HepG2 (cell line): ENCODE results near the gene FIBCD1. TPM values are rescaled to one million over a fixed set of nuclear protein-coding genes. Genes with fewer than 3 reads are reported as not detected.

Experiments used
- ATAC-seq: fragments of 200-7000 bp; cut with Tn5 transposase; 3 replicates; pipeline ENCODE4 v1.9.1; 2020; ENCODE audit warnings: mild to moderate bottlenecking, moderate library complexity
- BruUV-seq: library from RNA; stranded (reverse); fragments of 400-500 nt; replicated peaks from 2 replicates; lab custom pipeline; 2021; lab: Mats Ljungman, UMichigan
- CTCF ChIA-PET: fragments of 300-600 bp; formaldehyde crosslinking; extraction: SDS; loops from one replicate; lab custom pipeline; 2021; ENCODE audit warnings: low total read pairs, inconsistent platforms, low intra/inter-chr PET ratio; lab: Yijun Ruan, JAX
- POLR2A ChIA-PET: fragments of 350-600 bp; sonication (Branson Sonifier 250); formaldehyde crosslinking; loops from one replicate; lab custom pipeline; 2020; ENCODE audit warnings: antibody characterized with exemption, inconsistent platforms; lab: Yijun Ruan, JAX
- DNase-seq: peaks from one replicate; pipeline ENCODE4 v3.0.0-alpha.2; 2015; ENCODE audit warnings: low spot score
- FAIRE-seq: peaks from 3 replicates; lab custom pipeline; 2011; peaks lifted over from hg19 to GRCh38; lab: Jason Lieb, UNC
- H2AFZ ChIP-seq: one replicate; pipeline ENCODE4 v1.6.1; 2011; ENCODE audit warnings: low read length, inconsistent platforms
- H3K27ac ChIP-seq: fragments of 300-600 bp; 3 replicates; pipeline ENCODE4 v1.8.0; 2011; ENCODE audit warnings: mixed run types, mild to moderate bottlenecking, mixed read lengths, low read length, inconsistent platforms; ENCODE audit not compliant: insufficient read depth; ENCODE audit errors: extremely low read length
- H3K27me3 ChIP-seq, 2 experiments: fragments of 200-600 bp in 1 of 2; 2 replicates in 1 of 2; 3 replicates in 1 of 2; pipeline versions ENCODE4 v1.6.0 to v1.8.0; 2011; ENCODE audit warnings: low read length in 2 of 2, mild to moderate bottlenecking in 2 of 2, moderate library complexity in 2 of 2, inconsistent platforms in 1 of 2; ENCODE audit not compliant: insufficient read depth in 2 of 2, control insufficient read depth in 1 of 2
- H3K36me3 ChIP-seq, 2 experiments: fragments of 200-600 bp in 1 of 2; replicated peaks in 1 of 2; 2 replicates in 1 of 2; 3 replicates in 1 of 2; pipeline versions ENCODE4 v1.5.1 to v1.8.0; 2011; ENCODE audit warnings: low read length in 2 of 2, inconsistent platforms in 1 of 2; ENCODE audit not compliant: insufficient read depth in 2 of 2, control insufficient read depth in 1 of 2
- H3K4me1 ChIP-seq: 2 replicates; pipeline ENCODE4 v1.5.1; 2012; ENCODE audit warnings: low read length, inconsistent platforms; ENCODE audit not compliant: insufficient read depth
- H3K4me2 ChIP-seq: 2 replicates; pipeline ENCODE4 v1.6.0; 2011; ENCODE audit warnings: low read depth, low read length, inconsistent platforms
- H3K4me3 ChIP-seq, 3 experiments: fragments of 200-600 bp in 1 of 3; sonication (generic), shearing (Covaris generic) in 1 of 3; replicated peaks in 1 of 3; 2 replicates each; pipeline ENCODE4 v1.5.1; 2011 to 2016; ENCODE audit warnings: low read length in 3 of 3, inconsistent platforms in 2 of 3, low read depth in 2 of 3, mild to moderate bottlenecking in 2 of 3, control low read depth in 1 of 3, mixed read lengths in 1 of 3; ENCODE audit not compliant: insufficient read depth in 1 of 3
- H3K79me2 ChIP-seq: one replicate; pipeline ENCODE4 v1.6.1; 2011; ENCODE audit warnings: low read length, inconsistent platforms; ENCODE audit not compliant: insufficient read depth
- H3K9ac ChIP-seq: 2 replicates; pipeline ENCODE4 v1.6.0; 2011; ENCODE audit warnings: mild to moderate bottlenecking, low read depth, low read length, inconsistent platforms; ENCODE audit not compliant: insufficient read depth
- H3K9me3 ChIP-seq: 2 replicates; pipeline ENCODE4 v1.5.1; 2012; ENCODE audit warnings: mild to moderate bottlenecking, low read length
- H4K20me1 ChIP-seq: 2 replicates; pipeline ENCODE4 v1.6.0; 2011; ENCODE audit warnings: inconsistent platforms, mild to moderate bottlenecking, low read length, moderate library complexity; ENCODE audit not compliant: insufficient read depth
- ESRRA ChIP-seq: sonication (generic); formaldehyde crosslinking; IDR thresholded peaks from 2 replicates; pipeline ENCODE4 v1.5.1; 2020; ENCODE audit warnings: mild to moderate bottlenecking, low read depth, missing genetic modification reagents
- HNRNPLL ChIP-seq: fragments of 200-400 bp; formaldehyde crosslinking; IDR thresholded peaks from 2 replicates; pipeline ENCODE4 v1.6.1; 2017; ENCODE audit warnings: mild to moderate bottlenecking, low read depth, low read length; ENCODE audit not compliant: poor library complexity, severe bottlenecking
- PBX3 ChIP-seq: sonication (generic); formaldehyde crosslinking; IDR thresholded peaks from 2 replicates; pipeline ENCODE4 v1.8.1; 2023; ENCODE audit warnings: missing genetic modification reagents, inconsistent platforms, borderline replicate concordance
- TOE1 ChIP-seq: sonication (generic); formaldehyde crosslinking; IDR thresholded peaks from 2 replicates; pipeline ENCODE4 v1.4.0; 2020; ENCODE audit warnings: mild to moderate bottlenecking, missing genetic modification reagents
- ZNF446 ChIP-seq: sonication (generic); formaldehyde crosslinking; IDR thresholded peaks from 2 replicates; pipeline ENCODE4 v1.5.0; 2020; ENCODE audit warnings: mild to moderate bottlenecking, missing genetic modification reagents
- WGBS: methylation state at CpG from one replicate; pipeline ENCODE4 v1.1.6; 2017; ENCODE audit warnings: low lambda C conversion rate; 5-methylcytosine and 5-hydroxymethylcytosine counted together
- in situ Hi-C: cut with HindIII; loops from 2 replicates; pipeline ENCODE4 v1.10.0; 2017; ENCODE audit warnings: low pct_unique_long_range_greater_than_20kb; ENCODE audit not compliant: extremely low pct_ligation_motif_present
- intact Hi-C: fragments of 100-400 bp; cut with micrococcal nuclease; formaldehyde crosslinking; loops from one replicate; pipeline ENCODE4 v1.10.0; 2022; ENCODE audit not compliant: unreplicated experiment
- polyA plus RNA-seq, 8 experiments: library from polyadenylated mRNA; depleted of rRNA in 3 of 8; stranded (reverse) in 7 of 8; unstranded in 1 of 8; fragments of >200 nt; fragmentation: Illumina TruSeq in 4 of 8; extraction: Trizol in 4 of 8; gene quantifications; 2 replicates each; pipeline versions ENCODE4 v1.2.1 to v1.2.3, GENCODE V29; 2011 to 2016; ENCODE audit warnings: low read depth in 4 of 8, missing spikeins in 1 of 8, mixed read lengths in 1 of 8; ENCODE audit not compliant: insufficient read depth in 1 of 8
- total RNA-seq, 5 experiments: library from RNA; depleted of rRNA; stranded (reverse); fragments of >200 nt; fragmentation: Illumina TruSeq; extraction: Trizol; gene quantifications; 2 replicates each; pipeline ENCODE4 v1.2.3, GENCODE V29; 2016; ENCODE audit warnings: low read depth in 1 of 5

FIBCD1 gene
- total and polyA plus RNA-seq, 2 of the 13 experiments (the other 11 are each of a cell fraction or from before 2014, with no cell fraction given), result 0.55 to 0.89 TPM

- no peak for TF ChIP-seq PBX3 (CRISPR knock-in tag)
- peak; percentile 28 for TF ChIP-seq HNRNPLL
- TF ChIP-seq ZNF446 (CRISPR knock-in tag), result no peak
- no peak for TF ChIP-seq ESRRA (CRISPR knock-in tag)
- TF ChIP-seq TOE1 (CRISPR knock-in tag), result no peak
- ATAC-seq (peak; percentile 18; the same call in 2 of the 3 replicates), DNase-seq (no peak), FAIRE-seq (no peak)
- Histone ChIP-seq H3K27ac (no peak overlapping the region), H3K27me3 (peaks cover 18 to 87% of the 10 kb centered on the region in 2 experiments; a peak in 4 of 5 replicates), H4K20me1 (no peaks in the 10 kb centered on the region), H3K4me3 (no peak overlapping the region), H3K79me2 (no peaks in the 10 kb centered on the region), H3K4me1 (no peaks in the 10 kb centered on the region), H3K4me2 (no peak overlapping the region), H3K9ac (no peak overlapping the region), H2AFZ (no peak overlapping the region), H3K9me3 (no peaks in the 10 kb centered on the region), H3K36me3 (no peaks in the 10 kb centered on the region)
- BruUV-seq, result no TSS peak
- ChIA-PET POLR2A (no interaction called here), CTCF (no interaction called here)
- in situ Hi-C loops, result no loop called here
- intact Hi-C loops, result no loop called here
- WGBS, result 0% methylated on average over 7 of the region's 21 CpGs
Observed at GRCh38 chr9:130973686-130974281, 34.7 kb upstream of the FIBCD1 start.
